Ecto neural progenitor cell (in vitro differentiated cells): ENCODE data around the gene ALG12.

Experiments
- DNase-seq: peaks from one replicate; pipeline ENCODE4 v3.0.0-alpha.2; 2018; ENCODE audit warnings: low spot score

ALG12 gene

DNA sequence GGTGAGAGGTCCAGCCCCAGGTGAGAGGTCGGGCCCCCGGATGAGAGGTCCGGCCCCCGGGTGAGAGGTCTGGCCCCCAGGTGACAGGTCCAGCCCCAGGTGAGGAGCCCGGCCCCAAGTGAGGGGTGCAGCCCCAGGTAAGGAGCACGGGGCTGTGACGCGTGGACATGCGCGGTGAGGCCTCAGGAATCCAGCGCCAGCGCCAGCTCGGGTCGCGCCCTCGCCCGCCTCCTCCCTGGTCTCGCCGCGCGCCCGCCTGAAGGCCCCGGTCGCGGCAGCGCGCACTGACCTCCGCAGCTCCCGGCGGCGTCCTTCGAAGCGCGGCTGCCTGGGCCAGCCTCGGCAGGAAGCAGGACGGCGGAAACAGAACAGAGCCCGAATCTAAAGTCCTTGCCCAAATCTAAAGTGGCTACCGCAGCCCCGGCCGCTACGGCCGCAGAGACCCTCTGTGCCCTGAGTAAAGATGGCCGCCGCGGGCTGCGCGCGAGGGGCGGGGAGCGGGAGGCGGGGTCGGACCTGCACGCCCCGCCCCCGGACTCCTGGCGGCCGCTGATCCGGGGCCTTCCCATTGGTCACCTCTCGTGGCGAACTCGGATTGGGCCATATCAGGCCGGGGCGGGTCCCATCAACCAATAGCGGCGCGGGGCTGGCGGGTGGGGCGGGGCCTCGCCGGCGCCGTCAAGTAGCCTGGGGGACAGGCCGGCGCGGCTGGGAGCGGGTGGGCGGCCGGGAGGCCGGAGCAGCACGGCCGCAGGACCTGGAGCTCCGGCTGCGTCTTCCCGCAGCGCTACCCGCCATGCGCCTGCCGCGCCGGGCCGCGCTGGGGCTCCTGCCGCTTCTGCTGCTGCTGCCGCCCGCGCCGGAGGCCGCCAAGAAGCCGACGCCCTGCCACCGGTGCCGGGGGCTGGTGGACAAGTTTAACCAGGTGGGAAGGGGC is at the start of gene ALG12, which contains the start of gene CRELD2:
TSS of gene ALG12 (minus strand) at position 465 of the 937 bp plus-strand sequence. CDS start 4,673 bp downstream, outside the sequence.
TSS of gene CRELD2 (plus strand) at position 661 of the 937 bp plus-strand sequence. CDS start at position 797, 136 bp downstream.
- DNase-seq: peak; percentile 99

DNA sequence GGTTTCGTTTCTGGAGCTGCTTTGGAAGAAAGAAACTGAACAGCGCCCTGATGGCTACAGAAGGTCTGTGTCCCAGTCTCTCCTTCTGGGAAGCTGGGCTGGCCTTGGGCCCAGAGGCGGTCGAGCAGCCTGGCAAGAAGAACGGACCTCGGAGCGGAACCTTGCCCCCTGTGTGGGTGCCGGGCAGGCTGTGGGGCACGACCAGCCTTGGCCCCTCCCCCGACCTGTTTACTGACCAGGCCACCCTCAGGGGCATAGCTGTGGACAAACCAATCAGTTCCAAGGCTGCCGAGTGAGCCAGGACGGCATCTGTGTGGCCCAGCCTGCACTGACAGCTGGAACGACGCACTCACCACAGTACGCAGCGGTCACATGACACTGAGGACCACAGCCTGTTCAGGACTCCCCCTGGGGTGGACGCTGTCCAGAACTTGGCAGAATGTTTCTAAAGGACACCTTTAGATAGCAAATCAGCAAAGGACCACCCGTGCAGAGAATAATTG is 49.5 kb upstream of the ALG12 start:
- peak; percentile 52 for DNase-seq

DNA sequence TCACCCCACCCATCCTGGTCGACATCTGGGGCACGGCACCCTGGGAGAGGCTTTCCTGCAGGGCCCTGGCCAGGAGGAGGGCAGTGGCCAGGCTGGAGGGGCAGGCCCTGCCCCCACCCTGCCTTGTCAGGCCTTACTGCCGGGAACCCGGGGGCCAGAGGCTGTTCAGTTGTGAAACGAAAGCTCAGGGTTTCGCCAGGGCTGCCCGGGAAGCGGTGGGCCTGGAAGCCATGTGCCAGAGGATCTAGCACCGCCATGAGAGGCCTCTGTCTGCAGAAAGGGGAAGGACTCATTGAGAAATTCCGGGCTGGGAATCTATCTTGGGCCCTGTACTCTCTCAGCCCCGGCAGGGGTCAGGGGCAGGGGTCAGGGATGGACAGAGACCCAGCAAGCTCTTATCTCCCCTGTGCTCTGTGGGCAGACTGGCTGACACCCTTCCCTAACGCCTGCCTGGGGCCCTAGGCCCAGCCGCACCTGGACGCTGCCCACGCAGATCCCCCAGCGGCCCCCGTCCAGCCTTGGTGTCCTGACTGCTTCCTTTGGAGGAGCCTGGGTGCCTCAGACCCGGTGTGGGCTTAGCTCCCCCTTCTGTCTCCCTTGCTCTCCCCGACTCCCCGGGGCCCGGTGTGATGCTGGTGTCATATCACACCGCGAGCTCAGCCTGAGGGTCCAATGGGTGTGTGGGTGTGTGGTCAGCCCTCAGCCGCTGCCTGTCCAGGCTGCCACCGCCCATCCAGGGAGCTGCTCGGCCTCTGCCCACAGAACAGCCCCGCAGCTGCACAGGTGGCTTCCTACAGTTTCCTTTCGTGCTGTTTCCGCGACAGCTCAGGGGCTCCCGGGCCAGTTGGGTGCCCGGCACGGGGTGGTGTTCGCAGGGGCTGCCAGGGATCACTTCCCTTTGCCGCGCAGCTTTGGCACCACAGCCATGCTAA is 48.8 kb upstream of the ALG12 start:
- DNase-seq: peak; percentile 61

DNA sequence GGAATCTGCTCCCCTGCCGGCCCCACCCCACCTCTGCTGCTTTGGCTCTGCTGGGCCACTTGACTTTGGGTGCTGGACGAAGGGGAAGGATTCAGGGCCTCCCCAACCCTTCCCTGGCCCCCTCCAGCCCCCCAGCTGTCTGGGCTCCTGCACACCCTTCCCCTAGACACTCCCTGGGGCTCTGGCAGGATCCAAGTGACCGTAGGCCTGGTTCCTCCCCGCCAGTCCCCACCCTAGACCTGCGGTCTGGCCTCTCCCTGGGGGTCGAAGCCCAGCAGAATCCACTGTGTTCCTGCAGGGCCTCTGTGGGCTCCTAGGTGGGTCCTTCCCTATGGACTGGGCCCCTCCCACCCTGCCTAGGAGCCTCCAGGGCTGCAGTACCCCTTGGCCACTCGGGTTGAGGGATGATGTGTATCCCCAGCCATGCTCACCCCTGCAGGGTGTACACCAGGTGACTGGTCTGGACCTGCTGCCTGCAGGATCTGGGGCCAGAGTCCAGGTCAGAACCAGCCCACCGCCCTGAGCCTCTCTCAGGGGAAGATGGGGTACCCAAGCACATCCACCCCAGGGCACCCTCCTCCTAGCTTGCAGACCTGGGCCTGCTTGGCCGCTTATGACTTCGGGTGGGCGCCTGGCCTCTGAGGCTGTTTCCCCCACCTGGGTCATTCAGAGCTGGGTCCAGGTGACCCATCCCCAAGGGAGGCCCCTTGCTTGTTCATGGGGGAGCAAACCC is 48.0 kb upstream of the ALG12 start:
- peak; percentile 44 for DNase-seq

DNA sequence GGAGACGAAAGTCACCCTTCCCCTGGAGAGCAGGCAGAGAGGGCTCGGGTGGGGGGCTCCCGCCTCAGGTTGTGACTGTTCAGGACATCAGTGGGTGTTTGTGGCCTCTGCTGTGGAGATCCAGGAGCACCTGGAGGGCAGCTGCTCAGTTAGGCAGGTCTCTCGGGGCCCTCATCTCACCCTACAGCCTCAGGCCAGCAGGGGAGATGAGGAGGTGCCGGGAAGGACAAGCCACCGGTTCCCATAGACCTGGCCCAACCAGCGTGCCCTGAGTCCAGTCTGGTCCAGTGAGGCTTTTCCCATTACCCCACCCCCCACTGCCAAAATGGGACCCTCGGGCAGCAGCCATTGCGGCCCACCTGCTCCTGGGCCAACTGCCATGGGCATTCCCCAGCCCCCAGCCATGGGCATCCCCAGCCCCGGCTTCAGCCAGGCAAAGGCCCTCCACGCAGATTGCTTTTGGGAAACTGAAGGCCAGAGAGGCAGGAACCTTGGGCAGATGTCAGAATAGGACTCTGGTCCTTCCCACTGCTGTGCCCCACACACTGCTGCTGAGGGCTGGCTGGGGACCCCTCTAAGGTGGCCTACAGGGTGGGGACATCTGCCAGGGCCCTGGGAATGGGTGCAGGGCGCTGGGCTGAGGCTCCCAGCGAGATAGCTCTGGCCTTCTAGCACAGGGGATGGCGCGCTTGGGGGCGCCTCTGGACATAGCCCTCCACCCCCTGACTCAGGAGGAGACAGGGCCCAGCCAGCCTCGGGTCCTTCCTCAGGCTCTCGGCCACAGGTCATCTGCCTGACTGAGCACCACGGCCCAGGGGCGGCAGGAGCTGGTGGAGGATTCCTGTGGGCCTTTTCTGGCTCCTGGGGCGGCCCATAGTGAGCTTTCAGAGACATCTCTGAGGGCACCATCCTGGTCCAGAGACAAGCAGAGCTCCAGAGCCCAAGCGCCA is 47.1 kb upstream of the ALG12 start:
- peak; percentile 46 for DNase-seq

DNA sequence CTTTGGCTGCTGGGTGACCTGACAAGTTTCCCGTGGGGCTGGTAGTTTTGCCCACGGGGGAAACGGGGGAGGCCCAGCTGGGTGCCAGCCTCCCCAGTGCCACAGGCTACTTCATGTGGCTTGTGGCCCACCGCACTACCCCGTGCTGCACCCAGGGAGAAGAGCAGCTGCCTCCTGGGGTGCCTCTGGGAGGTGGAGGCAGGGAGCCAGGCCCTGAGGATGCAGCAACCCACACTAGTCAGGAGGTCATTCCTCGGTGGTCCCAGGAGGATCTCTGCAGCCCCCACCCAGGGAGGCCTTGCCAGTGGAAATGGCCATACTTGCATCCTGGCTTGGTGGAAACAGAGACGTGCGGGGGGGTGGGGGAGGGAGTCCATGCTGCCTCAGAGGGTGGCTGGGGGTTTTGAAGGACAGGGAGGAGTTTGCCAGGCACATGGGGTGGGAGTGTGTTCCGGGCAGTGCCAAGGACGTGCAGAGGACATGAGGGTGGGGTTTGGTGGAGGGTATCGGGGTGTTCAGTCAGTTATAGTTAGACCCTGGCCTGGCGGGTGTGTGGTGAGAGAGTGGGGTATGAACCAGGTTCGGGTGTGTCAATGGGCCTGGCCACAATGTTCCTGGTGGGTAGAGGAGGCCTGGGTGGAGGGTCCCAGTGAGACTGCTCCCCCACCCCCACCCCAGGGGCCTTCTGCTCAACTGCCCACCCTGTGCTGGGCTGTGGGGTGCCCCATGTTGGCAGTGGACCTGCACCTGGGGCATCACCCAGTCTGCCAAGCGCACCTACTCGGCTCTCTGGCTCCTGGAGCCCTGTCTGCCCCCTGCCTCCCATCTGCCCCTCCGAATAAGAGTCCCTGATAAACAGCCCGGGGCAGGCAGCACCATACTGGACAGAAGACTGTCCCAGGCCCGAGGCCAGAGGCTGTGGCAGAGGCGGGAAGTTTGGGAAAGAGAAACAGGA is 46.2 kb upstream of the ALG12 start:
- peak; percentile 46 for DNase-seq

DNA sequence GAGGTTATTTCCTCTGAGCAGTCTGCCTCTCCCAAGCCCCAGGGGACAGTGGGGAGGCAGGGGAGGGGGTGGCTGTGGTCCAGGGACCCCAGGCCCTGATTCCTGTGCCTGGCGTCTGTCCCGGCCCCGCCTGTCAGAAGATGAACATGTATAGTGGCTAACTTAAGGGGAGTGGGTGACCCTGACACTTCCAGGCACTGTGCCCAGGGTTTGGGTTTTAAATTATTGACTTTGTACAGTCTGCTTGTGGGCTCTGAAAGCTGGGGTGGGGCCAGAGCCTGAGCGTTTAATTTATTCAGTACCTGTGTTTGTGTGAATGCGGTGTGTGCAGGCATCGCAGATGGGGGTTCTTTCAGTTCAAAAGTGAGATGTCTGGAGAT is 45.4 kb upstream of the ALG12 start:
- no peak for DNase-seq

DNA sequence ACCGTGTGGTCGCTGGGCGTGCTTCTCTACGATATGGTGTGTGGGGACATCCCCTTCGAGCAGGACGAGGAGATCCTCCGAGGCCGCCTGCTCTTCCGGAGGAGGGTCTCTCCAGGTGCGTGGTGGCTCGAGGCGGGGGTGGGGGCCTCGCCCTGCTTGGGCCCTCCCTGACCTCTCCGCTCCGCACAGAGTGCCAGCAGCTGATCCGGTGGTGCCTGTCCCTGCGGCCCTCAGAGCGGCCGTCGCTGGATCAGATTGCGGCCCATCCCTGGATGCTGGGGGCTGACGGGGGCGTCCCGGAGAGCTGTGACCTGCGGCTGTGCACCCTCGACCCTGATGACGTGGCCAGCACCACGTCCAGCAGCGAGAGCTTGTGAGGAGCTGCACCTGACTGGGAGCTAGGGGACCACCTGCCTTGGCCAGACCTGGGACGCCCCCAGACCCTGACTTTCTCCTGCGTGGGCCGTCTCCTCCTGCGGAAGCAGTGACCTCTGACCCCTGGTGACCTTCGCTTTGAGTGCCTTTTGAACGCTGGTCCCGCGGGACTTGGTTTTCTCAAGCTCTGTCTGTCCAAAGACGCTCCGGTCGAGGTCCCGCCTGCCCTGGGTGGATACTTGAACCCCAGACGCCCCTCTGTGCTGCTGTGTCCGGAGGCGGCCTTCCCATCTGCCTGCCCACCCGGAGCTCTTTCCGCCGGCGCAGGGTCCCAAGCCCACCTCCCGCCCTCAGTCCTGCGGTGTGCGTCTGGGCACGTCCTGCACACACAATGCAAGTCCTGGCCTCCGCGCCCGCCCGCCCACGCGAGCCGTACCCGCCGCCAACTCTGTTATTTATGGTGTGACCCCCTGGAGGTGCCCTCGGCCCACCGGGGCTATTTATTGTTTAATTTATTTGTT is 44.8 kb upstream of the ALG12 start:
- peak; percentile 52 for DNase-seq

DNA sequence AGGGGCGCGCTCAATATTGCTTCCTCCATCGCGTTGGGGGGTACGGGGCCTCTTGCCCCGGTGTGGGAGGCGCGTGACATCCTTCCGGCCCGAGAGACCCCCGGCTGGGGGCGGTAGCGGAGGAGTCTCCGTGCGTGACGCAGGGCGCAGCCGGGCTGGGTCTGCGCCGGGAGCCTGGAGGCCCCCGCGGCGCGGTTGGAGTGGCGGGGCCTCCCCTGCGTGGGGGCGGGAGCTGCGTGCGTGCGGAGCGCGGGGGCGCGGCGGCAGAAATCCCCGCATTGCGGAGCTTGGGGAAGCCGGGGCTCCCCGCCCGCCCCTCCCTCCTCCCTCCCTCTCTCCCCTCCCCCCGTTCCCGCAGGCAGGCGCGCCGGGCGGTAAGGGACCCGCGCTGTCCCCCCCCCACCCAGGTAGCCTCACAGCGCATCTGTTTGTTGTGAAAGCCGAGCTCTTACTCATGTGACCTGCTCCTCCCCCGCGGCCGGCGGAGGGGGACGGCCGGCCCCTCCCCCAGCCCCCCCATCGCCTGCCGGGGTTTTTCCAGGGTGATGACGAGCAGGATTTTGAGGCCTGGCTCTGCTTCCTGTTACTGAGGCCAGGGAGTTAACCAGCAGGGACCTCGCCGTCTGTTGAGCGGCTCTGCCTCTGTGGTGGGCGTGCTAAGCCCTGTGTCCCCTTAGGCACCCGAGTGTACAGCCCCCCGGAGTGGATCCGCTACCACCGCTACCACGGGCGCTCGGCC is 43.9 kb upstream of the ALG12 start:
- peak; percentile 86 for DNase-seq

DNA sequence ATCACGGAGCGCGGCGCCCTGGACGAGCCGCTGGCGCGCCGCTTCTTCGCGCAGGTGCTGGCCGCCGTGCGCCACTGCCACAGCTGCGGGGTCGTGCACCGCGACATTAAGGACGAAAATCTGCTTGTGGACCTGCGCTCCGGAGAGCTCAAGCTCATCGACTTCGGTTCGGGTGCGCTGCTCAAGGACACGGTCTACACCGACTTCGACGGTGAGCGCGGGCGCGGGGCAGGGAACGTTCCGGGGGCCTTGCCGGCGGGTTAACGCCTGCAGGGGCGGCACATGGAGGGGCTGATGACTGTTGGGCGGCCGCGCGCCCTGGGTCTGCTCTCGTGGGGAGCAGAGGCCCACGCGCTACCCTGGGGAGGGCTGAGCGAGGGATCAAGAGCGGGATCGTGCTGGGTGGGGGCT is 43.4 kb upstream of the ALG12 start:
- peak; percentile 59 for DNase-seq

DNA sequence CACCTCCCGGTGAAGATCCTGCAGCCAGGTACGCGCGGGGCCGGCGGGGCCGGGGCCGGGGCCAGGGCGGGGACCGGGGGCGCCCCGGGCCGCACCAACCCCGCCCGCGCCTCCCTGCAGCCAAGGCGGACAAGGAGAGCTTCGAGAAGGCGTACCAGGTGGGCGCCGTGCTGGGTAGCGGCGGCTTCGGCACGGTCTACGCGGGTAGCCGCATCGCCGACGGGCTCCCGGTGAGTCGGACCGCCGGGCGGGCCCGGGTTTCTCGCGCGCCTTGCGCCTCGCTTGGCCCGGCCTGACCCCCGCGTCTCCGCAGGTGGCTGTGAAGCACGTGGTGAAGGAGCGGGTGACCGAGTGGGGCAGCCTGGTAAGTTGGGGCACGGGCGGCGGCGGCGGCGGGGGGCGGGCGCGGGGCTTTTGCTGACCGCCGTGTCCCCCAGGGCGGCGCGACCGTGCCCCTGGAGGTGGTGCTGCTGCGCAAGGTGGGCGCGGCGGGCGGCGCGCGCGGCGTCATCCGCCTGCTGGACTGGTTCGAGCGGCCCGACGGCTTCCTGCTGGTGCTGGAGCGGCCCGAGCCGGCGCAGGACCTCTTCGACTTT is 42.9 kb upstream of the ALG12 start:
- no peak for DNase-seq

DNA sequence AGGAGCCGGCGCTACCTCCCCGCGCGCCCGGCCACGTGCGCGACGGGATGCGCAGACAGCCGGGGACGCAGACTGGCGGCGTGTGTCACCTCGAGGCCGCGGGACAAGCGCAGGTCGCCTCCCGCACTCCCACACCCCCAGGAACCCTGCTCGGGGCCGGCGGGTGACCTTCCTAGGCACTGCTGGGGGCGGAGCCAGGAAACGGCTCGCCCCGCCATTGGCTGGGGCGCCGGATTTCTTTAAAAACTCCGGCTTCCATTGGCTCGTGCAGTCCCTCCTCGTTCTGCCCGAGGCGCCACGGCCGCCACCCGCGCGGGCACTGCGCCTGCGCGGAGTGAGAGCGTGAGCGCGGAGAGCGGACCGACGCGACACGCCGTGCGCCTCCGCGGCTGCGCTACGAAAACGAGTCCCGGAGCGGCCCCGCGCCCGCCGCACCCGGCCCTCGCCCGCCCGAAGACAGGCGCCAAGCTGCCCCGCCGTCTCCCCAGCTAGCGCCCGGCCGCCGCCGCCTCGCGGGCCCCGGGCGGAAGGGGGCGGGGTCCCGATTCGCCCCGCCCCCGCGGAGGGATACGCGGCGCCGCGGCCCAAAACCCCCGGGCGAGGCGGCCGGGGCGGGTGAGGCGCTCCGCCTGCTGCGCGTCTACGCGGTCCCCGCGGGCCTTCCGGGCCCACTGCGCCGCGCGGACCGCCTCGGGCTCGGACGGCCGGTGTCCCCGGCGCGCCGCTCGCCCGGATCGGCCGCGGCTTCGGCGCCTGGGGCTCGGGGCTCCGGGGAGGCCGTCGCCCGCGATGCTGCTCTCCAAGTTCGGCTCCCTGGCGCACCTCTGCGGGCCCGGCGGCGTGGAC is 42.1 kb upstream of the ALG12 start, which contains the start of gene PIM3:
TSS of gene PIM3 (plus strand) at position 614 of the 846 bp plus-strand sequence. CDS start at position 790, 176 bp downstream.
- DNase-seq: peak; percentile 95

DNA sequence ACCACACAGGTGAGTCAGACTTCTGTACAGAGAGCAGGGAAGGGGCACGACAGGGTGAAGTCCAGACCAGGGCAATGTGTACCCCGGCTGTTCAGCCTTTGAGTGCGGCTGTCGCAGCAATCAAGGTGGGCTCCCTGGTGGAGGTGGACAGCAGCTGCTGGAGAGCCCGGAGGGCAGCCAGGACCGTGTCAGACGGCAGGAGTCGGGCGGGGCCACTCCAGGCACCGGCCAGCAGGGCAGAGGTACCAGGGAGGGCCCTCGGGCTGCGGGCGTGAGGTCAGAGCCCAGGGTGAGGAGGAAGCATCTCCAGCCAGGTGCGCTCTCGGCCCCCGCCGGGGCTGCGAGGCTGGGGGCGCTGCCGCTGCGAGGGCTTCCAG is 41.5 kb upstream of the ALG12 start:
- DNase-seq: no peak

DNA sequence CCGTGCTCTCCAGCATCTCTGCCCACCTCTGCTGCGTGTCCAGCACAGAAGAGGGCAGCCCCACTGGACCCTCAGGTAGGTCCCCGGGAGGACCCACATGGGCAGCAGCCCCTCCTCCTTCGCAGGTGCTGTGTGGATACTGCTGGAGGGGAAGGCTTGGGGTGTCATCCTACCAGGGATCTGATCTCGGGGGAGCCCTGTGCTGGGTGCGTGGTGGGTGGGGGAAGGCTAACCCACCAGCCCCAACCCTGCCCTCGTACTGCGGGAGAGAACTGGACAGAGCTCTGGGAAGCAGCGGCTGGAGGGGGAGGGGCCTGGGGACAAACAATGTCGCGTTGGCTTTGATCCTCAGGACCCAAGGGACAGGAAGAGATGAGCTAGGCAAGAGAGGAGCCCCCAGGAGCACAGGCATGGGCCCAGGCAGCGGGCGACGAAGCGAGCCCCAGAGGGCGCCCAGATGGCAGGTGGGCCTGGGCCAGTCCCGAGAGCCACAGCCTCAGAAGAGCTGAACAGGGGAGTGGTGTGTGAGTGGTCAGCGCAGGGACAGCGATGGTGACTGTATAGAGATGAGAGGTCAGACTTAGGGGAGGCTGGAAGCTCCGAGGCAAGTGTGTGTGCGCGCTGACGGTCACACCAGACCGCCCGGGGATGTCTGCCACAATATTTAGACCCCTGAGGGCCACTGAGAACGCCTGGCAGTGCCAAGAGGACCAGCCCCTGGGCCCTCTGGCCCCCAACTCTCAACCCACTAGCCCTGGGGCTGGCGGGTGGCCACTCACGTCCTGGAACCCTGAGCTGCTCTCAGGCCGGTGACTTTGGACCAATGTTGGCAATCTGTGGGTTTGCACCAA is 40.9 kb upstream of the ALG12 start:
- DNase-seq: no peak

DNA sequence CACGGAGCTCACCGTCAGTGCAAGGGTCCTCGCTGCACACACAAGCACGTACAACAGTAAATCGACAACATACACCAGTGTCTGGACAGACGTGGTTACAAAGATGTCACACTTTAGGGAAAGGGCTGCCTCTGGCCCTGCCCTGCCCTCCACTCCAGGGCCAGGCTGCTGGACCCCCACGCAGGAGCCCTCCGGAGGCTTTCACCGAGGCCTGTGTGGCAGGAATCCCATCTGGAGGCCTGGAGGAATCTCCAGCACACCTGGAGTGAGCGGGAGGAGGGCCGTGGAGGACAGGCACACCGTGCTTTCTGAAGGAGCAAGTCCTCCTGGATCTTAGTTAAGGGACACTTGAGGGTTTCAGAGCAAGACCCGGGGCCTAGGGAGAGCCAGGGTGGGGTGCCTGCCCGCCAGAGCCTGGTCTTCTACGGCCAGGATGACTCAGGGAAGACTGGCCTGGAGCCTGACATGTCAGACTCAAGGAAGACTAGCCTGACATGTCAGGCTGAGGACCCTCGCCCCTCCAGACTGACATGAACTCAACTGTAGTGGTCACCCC is 40.2 kb upstream of the ALG12 start:
- DNase-seq: no peak
